Skin epidermis (tissue), 12 donors: ENCODE results near the gene OFD1.

Source experiments
- H3K27ac ChIP-seq, 21 experiments: fragments of 200-600 bp; sonication (generic) in 11 of 21; one replicate each; pipeline ENCODE4 v1.5.0; 2020; ENCODE audit warnings: mild to moderate bottlenecking in 3 of 21, inconsistent platforms in 2 of 21, moderate library complexity in 2 of 21
- H3K4me3 ChIP-seq, 7 experiments: fragments of 200-600 bp; sonication (generic) in 2 of 7; one replicate each; pipeline ENCODE4 v1.5.0; 2020; ENCODE audit warnings: inconsistent platforms in 2 of 7, mild to moderate bottlenecking in 2 of 7, moderate library complexity in 1 of 7

OFD1 gene

GRCh38 chrX:13734278-13735172 lies at the start of gene OFD1, which contains the start of gene TRAPPC2:
OFD1 (plus strand) TSS chrX:13734748; CDS start chrX:13735072, 324 bp downstream.
TRAPPC2 (minus strand) TSS chrX:13734620; CDS start chrX:13719963, 14,657 bp downstream.
- Histone ChIP-seq H3K4me3 (peak within 1 kb of the TSS; percentile 52 to 85 (median 71)), H3K27ac (peak within 1 kb of the TSS; percentile 82 to 96 (median 91))

GRCh38 chrX:13685126-13685763 lies 49.3 kb upstream of the OFD1 start:
- Histone ChIP-seq H3K4me3 (no peak overlapping the region), H3K27ac (no peak overlapping the region)

GRCh38 chrX:13687203-13687602 lies 47.3 kb upstream of the OFD1 start:
- Histone ChIP-seq H3K27ac (no peak overlapping the region), H3K4me3 (no peak overlapping the region)

GRCh38 chrX:13688384-13688957 lies 46.1 kb upstream of the OFD1 start:
- peak overlapping the region; percentile 55 to 80 (median 67) for H3K4me3 ChIP-seq
- peak overlapping the region in 20 of 21 experiments; percentile 45 to 98 (median 95) for H3K27ac ChIP-seq

GRCh38 chrX:13688958-13689740 lies 45.4 kb upstream of the OFD1 start, which contains the start of gene RAB9A:
RAB9A (plus strand) TSS chrX:13689128; CDS start chrX:13708747, 19,619 bp downstream.
- peak within 1 kb of the TSS; percentile 55 to 80 (median 67) for H3K4me3 ChIP-seq

GRCh38 chrX:13689741-13690211 lies 44.8 kb upstream of the OFD1 start:
- Histone ChIP-seq H3K27ac (peak overlapping the region; percentile 88 to 98 (median 95)), H3K4me3 (peak overlapping the region; percentile 55 to 80 (median 67))

More at GRCh38 chrX:13688958-13689740, 45.4 kb upstream of the OFD1 start, which contains the start of gene RAB9A:
- H3K27ac ChIP-seq = peak within 1 kb of the TSS; percentile 88 to 98 (median 95)

GRCh38 chrX:13690836-13691235 lies 43.7 kb upstream of the OFD1 start:
- peak overlapping the region in 5 of 21 experiments; percentile 22 to 97 (median 94) for H3K27ac ChIP-seq
- H3K4me3 ChIP-seq = peak overlapping the region in 3 of 7 experiments; percentile 11 to 74 (median 58)

- Histone ChIP-seq H3K27ac (peak overlapping the region in 3 of 21 experiments; percentile 0 to 47 (median 24)), H3K4me3 (no peak overlapping the region)
These were observed 42.6 kb upstream of the OFD1 start for GRCh38 chrX:13691841-13692371.

- Histone ChIP-seq H3K27ac (peak overlapping the region in 9 of 21 experiments; percentile 3 to 62 (median 50)), H3K4me3 (no peak overlapping the region)
These were observed 41.7 kb upstream of the OFD1 start for GRCh38 chrX:13692771-13693231.

GRCh38 chrX:13693341-13693961 lies 41.1 kb upstream of the OFD1 start:
- peak overlapping the region in 11 of 21 experiments; percentile 3 to 62 (median 32) for H3K27ac ChIP-seq
- no peak overlapping the region for H3K4me3 ChIP-seq

GRCh38 chrX:13694359-13694758 lies 40.2 kb upstream of the OFD1 start:
- no peak overlapping the region for H3K4me3 ChIP-seq
- peak overlapping the region in 7 of 21 experiments; percentile 12 to 60 (median 29) for H3K27ac ChIP-seq

- H3K27ac ChIP-seq = peak overlapping the region in 2 of 21 experiments; percentile 29 to 60
- no peak overlapping the region for H3K4me3 ChIP-seq
These were observed 39.6 kb upstream of the OFD1 start for GRCh38 chrX:13694983-13695382.

- Histone ChIP-seq H3K27ac (peak overlapping the region in 1 of 21 experiments; percentile 53), H3K4me3 (no peak overlapping the region)
These were observed 38.9 kb upstream of the OFD1 start for GRCh38 chrX:13695601-13696115.

GRCh38 chrX:13697455-13697854 lies 37.1 kb upstream of the OFD1 start:
- Histone ChIP-seq H3K27ac (no peak overlapping the region), H3K4me3 (no peak overlapping the region)

- no peak overlapping the region for H3K27ac ChIP-seq
These were observed 36.6 kb upstream of the OFD1 start for GRCh38 chrX:13697976-13698375.

GRCh38 chrX:13698432-13698831 lies 36.1 kb upstream of the OFD1 start:
- Histone ChIP-seq H3K27ac (peak overlapping the region in 1 of 21 experiments; percentile 26), H3K4me3 (no peak overlapping the region)

More at GRCh38 chrX:13697976-13698375, 36.6 kb upstream of the OFD1 start:
- H3K4me3 ChIP-seq = no peak overlapping the region

- H3K4me3 ChIP-seq = no peak overlapping the region
- H3K27ac ChIP-seq = peak overlapping the region in 1 of 21 experiments; percentile 26
These were observed 35.2 kb upstream of the OFD1 start for GRCh38 chrX:13699183-13699826.
